Hepatocyte (in vitro differentiated cells): ENCODE measurements around the gene SPDYE1. TPM values are rescaled to one million over a fixed set of nuclear protein-coding genes. Genes with fewer than 3 reads are reported as not detected.

Source experiments
- DNase-seq: peaks from one replicate; pipeline ENCODE4 v3.0.0-alpha.2; 2016; ENCODE audit warnings: low spot score
- H2AFZ ChIP-seq: fragments of 200-600 bp; sonication (generic); 2 replicates; pipeline ENCODE4 v1.6.0; 2016; ENCODE audit warnings: antibody characterized with exemption, mild to moderate bottlenecking
- H3K27ac ChIP-seq: fragments of 200-600 bp; sonication (generic); 2 replicates; pipeline ENCODE4 v1.5.1; 2016; ENCODE audit warnings: mild to moderate bottlenecking
- H3K27me3 ChIP-seq: fragments of 200-600 bp; sonication (generic); 2 replicates; pipeline ENCODE4 v1.6.1; 2016
- H3K36me3 ChIP-seq: fragments of 200-600 bp; sonication (generic); replicated peaks from 2 replicates; pipeline ENCODE4 v1.5.1; 2016; ENCODE audit warnings: low read depth; ENCODE audit not compliant: insufficient read depth
- H3K4me1 ChIP-seq: fragments of 200-600 bp; sonication (generic); 2 replicates; pipeline ENCODE4 v1.5.1; 2016; ENCODE audit warnings: mild to moderate bottlenecking, moderate library complexity; ENCODE audit not compliant: insufficient read depth
- H3K4me2 ChIP-seq: fragments of 200-600 bp; sonication (generic); 2 replicates; pipeline ENCODE4 v1.6.0; 2016
- H3K4me3 ChIP-seq: fragments of 200-600 bp; sonication (generic); 2 replicates; pipeline ENCODE4 v1.5.1; 2016; ENCODE audit warnings: mild to moderate bottlenecking
- H3K79me2 ChIP-seq: fragments of 200-600 bp; sonication (generic); 2 replicates; pipeline ENCODE4 v1.6.0; 2017; ENCODE audit warnings: mild to moderate bottlenecking
- H3K9me2 ChIP-seq: fragments of 200-600 bp; sonication (generic); replicated peaks from 2 replicates; pipeline ENCODE4 v1.6.0; 2017; ENCODE audit warnings: mild to moderate bottlenecking; ENCODE audit not compliant: insufficient read depth
- H3K9me3 ChIP-seq: fragments of 200-600 bp; sonication (generic); 2 replicates; pipeline ENCODE4 v1.5.1; 2016; ENCODE audit warnings: low read depth, mild to moderate bottlenecking
- H4K20me1 ChIP-seq: fragments of 200-600 bp; sonication (generic); 2 replicates; pipeline ENCODE4 v1.6.0; 2016; ENCODE audit warnings: mild to moderate bottlenecking; ENCODE audit not compliant: insufficient read depth, poor library complexity, severe bottlenecking
- EZH2 ChIP-seq: fragments of 200-600 bp; sonication (generic); IDR thresholded peaks from 2 replicates; pipeline ENCODE4 v1.6.1; 2016; ENCODE audit warnings: antibody characterized with exemption, mild to moderate bottlenecking, borderline replicate concordance
- EZH2phosphoT487 ChIP-seq: fragments of 200-600 bp; sonication (generic); IDR thresholded peaks from one replicate; pipeline ENCODE4 v1.6.1; 2018; ENCODE audit warnings: antibody characterized with exemption, mild to moderate bottlenecking, low read depth, moderate library complexity; ENCODE audit not compliant: unreplicated experiment, severe bottlenecking
- WGBS: methylation state at CpG from one replicate; pipeline ENCODE4 v1.1.6; 2016; ENCODE audit warnings: low lambda C conversion rate; ENCODE audit errors: missing lambda C conversion rate; 5-methylcytosine and 5-hydroxymethylcytosine counted together
- polyA plus RNA-seq: library from polyadenylated mRNA; unstranded; fragments of >200 nt; fragmentation: Nextera tagmentation; extraction: Ambion mirVana; gene quantifications from 2 replicates; pipeline ENCODE4 v1.2.1, GENCODE V29; 2016
- total RNA-seq: library from RNA; depleted of rRNA; stranded (reverse); fragments of >200 nt; gene quantifications from 2 replicates; pipeline ENCODE4 v1.2.3, GENCODE V29; 2014
- TF ChIP-seq, protein P1 (sequence below): fragments of 200-600 bp; sonication (generic); IDR thresholded peaks from 2 replicates; pipeline ENCODE4 v1.5.1; 2016; ENCODE audit warnings: antibody characterized with exemption, mild to moderate bottlenecking; ENCODE audit not compliant: poor library complexity

Gene SPDYE1
- total and polyA plus RNA-seq, 2 experiments from 2014 or later, result 0.99 TPM; not detected in 1

DNA sequence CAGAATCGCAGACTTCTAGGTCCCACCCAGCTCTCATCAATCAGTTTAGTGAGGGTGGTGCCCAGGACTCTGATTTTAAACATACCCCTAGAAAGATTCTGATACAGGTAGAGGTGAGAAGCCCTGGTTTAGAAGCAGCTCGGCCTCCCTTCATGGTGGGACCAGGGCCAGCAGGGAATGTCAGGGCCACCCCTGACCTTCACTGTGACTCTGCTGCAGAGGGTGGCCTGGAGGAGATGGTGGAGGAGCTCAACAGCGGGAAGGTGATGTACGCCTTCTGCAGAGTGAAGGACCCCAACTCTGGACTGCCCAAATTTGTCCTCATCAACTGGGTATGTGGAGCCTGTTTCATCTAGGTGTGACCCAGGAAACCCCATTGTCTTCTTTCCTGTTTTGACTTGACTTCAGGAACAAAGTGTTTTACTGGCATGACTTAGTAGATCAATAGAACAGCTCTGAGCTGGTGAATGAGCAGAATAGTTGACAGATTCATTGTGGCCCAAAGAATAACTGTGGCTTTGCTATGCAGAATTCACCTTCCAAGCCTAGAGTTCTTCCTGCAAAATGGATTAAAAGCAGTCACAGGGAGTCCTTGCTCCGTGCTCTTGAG is 54.0 kb downstream of the SPDYE1 start:
- Histone ChIP-seq H2AFZ (no peak overlapping the region), H4K20me1 (peaks cover 13% of the 10 kb centered on the region), H3K27ac (no peak overlapping the region), H3K36me3 (no peaks in the 10 kb centered on the region), H3K4me2 (no peak overlapping the region), H3K4me1 (no peaks in the 10 kb centered on the region), H3K79me2 (peaks cover 30% of the 10 kb centered on the region), H3K9me2 (no peaks in the 10 kb centered on the region), H3K4me3 (no peak overlapping the region), H3K27me3 (no peaks in the 10 kb centered on the region), H3K9me3 (no peaks in the 10 kb centered on the region)
- DNase-seq, result no peak
- 95% methylated on average over 5 of the region's 5 CpGs for WGBS
- TF ChIP-seq EZH2phosphoT487 (no peak), EZH2 (no peak)
- TF ChIP-seq, protein P1, sequence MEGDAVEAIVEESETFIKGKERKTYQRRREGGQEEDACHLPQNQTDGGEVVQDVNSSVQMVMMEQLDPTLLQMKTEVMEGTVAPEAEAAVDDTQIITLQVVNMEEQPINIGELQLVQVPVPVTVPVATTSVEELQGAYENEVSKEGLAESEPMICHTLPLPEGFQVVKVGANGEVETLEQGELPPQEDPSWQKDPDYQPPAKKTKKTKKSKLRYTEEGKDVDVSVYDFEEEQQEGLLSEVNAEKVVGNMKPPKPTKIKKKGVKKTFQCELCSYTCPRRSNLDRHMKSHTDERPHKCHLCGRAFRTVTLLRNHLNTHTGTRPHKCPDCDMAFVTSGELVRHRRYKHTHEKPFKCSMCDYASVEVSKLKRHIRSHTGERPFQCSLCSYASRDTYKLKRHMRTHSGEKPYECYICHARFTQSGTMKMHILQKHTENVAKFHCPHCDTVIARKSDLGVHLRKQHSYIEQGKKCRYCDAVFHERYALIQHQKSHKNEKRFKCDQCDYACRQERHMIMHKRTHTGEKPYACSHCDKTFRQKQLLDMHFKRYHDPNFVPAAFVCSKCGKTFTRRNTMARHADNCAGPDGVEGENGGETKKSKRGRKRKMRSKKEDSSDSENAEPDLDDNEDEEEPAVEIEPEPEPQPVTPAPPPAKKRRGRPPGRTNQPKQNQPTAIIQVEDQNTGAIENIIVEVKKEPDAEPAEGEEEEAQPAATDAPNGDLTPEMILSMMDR, result no peak

DNA sequence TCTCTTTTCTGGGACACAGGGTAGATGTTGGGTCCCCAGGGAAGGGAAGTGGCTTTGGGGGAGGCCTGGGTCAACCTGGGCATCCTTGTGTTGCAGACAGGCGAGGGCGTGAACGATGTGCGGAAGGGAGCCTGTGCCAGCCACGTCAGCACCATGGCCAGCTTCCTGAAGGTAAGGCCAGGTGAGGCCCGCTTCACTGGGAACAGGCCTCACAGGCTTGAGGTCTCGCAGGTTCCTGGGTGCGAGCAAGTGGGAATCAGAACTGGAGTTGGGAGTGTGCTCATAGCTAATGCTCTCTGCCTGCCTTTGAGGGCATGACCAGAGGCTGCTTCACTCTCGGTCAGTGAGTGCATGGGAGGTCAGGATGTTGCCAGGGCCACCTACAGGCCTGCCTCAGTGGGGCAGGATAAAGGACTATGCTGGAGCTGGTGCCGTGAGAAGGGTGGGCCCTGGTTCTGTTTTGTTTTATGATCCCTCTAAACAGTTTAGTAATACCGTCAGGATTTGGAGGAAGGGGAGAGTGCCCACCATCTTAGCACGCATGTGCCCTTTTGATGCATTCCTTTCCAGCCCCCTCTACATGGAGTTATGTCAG is 55.2 kb downstream of the SPDYE1 start:
- Histone ChIP-seq H3K36me3 (no peaks in the 10 kb centered on the region), H3K4me1 (no peaks in the 10 kb centered on the region), H3K27ac (no peak overlapping the region), H2AFZ (no peak overlapping the region), H3K79me2 (peaks cover 20% of the 10 kb centered on the region), H4K20me1 (peaks cover 12% of the 10 kb centered on the region), H3K9me3 (no peaks in the 10 kb centered on the region), H3K4me3 (no peak overlapping the region), H3K9me2 (no peaks in the 10 kb centered on the region), H3K4me2 (no peak overlapping the region), H3K27me3 (no peaks in the 10 kb centered on the region)
- 94% methylated on average over 12 of the region's 12 CpGs for WGBS
- no peak for DNase-seq
- TF ChIP-seq, protein P1, result no peak
- TF ChIP-seq EZH2 (no peak), EZH2phosphoT487 (no peak)

DNA sequence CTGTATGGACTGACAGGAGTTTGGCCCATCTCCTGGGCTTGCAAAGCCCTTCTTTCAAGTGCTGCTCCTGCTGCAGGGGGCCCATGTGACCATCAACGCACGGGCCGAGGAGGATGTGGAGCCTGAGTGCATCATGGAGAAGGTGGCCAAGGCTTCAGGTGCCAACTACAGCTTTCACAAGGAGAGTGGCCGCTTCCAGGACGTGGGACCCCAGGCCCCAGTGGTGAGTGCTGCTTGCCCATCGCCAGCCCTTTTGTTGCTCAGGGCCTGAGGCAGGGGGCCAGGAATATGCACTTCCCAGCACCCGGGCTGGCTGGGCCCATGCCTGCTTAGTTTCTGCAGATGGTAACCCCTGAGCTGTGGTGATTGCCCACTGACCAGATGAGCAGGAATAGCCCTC is 59.0 kb downstream of the SPDYE1 start:
- Histone ChIP-seq H3K4me1 (no peaks in the 10 kb centered on the region), H3K27ac (no peak overlapping the region), H3K9me2 (no peaks in the 10 kb centered on the region), H3K79me2 (no peaks in the 10 kb centered on the region), H3K4me2 (no peak overlapping the region), H4K20me1 (no peaks in the 10 kb centered on the region), H2AFZ (no peak overlapping the region), H3K27me3 (no peaks in the 10 kb centered on the region), H3K36me3 (no peaks in the 10 kb centered on the region), H3K9me3 (no peaks in the 10 kb centered on the region), H3K4me3 (no peak overlapping the region)
- DNase-seq, result no peak
- 96% methylated on average over 7 of the region's 7 CpGs for WGBS
- TF ChIP-seq EZH2 (no peak), EZH2phosphoT487 (no peak)
- TF ChIP-seq, protein P1, result no peak
